SK-N-SH (cell line): ENCODE results near the gene CDS2.

Source experiments
- ELF1 ChIP-seq: IDR thresholded peaks from 2 replicates; pipeline ENCODE4 v1.4.0; 2012
- EZH2phosphoT487 ChIP-seq: fragments of 200-600 bp; sonication (generic); IDR thresholded peaks from 2 replicates; pipeline ENCODE4 v1.6.1; 2017; ENCODE audit warnings: low read depth, mixed run types, mild to moderate bottlenecking, antibody characterized with exemption, moderate library complexity, borderline replicate concordance
- GATA2 ChIP-seq: sonication (generic); formaldehyde crosslinking; IDR thresholded peaks from 2 replicates; pipeline ENCODE4 v1.5.0; 2020; ENCODE audit warnings: mild to moderate bottlenecking, missing genetic modification reagents
- RAD21 ChIP-seq: IDR thresholded peaks from 2 replicates; pipeline ENCODE4 v1.6.1; 2012; ENCODE audit warnings: mild to moderate bottlenecking, low read length
- RFX5 ChIP-seq: IDR thresholded peaks from 2 replicates; pipeline ENCODE4 v1.6.1; 2012; ENCODE audit warnings: mild to moderate bottlenecking, improper control_type of control experiment, low read length
- TF ChIP-seq, protein P1 (sequence below): fragments of 200-600 bp; sonication (generic); IDR thresholded peaks from 2 replicates; pipeline ENCODE4 v1.6.1; 2017; ENCODE audit warnings: antibody characterized with exemption, mild to moderate bottlenecking, moderate library complexity
- TF ChIP-seq, protein P2 (sequence below): IDR thresholded peaks from 2 replicates; pipeline ENCODE4 v1.6.1; 2012; ENCODE audit warnings: mild to moderate bottlenecking, low read depth, low read length, moderate library complexity
- TF ChIP-seq, protein P3 (sequence below): IDR thresholded peaks from 2 replicates; pipeline ENCODE4 v1.4.0; 2012; ENCODE audit warnings: low read depth, borderline replicate concordance
- TF ChIP-seq, protein P4 (sequence below): IDR thresholded peaks from 2 replicates; pipeline ENCODE4; 2012

DNA sequence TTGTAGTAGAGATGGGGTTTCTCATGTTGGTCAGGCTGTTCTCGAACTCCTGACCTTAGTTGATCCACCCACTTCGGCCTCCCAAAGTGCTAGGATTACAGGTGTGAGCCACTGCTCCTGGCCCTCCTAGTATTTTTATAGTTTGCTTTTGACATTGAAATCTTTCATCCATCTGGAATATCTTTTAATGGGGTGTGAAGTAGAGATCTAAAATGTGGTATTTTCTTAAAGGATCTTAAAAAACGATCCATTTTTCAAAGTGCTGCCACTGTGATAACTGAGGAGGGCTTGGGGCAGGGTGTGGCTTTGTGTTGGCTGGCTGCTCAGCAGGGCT is 23.1 kb downstream of the CDS2 start:
- TF ChIP-seq, protein P1, sequence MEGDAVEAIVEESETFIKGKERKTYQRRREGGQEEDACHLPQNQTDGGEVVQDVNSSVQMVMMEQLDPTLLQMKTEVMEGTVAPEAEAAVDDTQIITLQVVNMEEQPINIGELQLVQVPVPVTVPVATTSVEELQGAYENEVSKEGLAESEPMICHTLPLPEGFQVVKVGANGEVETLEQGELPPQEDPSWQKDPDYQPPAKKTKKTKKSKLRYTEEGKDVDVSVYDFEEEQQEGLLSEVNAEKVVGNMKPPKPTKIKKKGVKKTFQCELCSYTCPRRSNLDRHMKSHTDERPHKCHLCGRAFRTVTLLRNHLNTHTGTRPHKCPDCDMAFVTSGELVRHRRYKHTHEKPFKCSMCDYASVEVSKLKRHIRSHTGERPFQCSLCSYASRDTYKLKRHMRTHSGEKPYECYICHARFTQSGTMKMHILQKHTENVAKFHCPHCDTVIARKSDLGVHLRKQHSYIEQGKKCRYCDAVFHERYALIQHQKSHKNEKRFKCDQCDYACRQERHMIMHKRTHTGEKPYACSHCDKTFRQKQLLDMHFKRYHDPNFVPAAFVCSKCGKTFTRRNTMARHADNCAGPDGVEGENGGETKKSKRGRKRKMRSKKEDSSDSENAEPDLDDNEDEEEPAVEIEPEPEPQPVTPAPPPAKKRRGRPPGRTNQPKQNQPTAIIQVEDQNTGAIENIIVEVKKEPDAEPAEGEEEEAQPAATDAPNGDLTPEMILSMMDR = no peak
- TF ChIP-seq RAD21 (no peak), EZH2phosphoT487 (no peak), RFX5 (no peak), ELF1 (no peak), GATA2 (CRISPR knock-in tag) (no peak)
- TF ChIP-seq, protein P2, sequence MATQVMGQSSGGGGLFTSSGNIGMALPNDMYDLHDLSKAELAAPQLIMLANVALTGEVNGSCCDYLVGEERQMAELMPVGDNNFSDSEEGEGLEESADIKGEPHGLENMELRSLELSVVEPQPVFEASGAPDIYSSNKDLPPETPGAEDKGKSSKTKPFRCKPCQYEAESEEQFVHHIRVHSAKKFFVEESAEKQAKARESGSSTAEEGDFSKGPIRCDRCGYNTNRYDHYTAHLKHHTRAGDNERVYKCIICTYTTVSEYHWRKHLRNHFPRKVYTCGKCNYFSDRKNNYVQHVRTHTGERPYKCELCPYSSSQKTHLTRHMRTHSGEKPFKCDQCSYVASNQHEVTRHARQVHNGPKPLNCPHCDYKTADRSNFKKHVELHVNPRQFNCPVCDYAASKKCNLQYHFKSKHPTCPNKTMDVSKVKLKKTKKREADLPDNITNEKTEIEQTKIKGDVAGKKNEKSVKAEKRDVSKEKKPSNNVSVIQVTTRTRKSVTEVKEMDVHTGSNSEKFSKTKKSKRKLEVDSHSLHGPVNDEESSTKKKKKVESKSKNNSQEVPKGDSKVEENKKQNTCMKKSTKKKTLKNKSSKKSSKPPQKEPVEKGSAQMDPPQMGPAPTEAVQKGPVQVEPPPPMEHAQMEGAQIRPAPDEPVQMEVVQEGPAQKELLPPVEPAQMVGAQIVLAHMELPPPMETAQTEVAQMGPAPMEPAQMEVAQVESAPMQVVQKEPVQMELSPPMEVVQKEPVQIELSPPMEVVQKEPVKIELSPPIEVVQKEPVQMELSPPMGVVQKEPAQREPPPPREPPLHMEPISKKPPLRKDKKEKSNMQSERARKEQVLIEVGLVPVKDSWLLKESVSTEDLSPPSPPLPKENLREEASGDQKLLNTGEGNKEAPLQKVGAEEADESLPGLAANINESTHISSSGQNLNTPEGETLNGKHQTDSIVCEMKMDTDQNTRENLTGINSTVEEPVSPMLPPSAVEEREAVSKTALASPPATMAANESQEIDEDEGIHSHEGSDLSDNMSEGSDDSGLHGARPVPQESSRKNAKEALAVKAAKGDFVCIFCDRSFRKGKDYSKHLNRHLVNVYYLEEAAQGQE = no peak
- TF ChIP-seq, protein P3, sequence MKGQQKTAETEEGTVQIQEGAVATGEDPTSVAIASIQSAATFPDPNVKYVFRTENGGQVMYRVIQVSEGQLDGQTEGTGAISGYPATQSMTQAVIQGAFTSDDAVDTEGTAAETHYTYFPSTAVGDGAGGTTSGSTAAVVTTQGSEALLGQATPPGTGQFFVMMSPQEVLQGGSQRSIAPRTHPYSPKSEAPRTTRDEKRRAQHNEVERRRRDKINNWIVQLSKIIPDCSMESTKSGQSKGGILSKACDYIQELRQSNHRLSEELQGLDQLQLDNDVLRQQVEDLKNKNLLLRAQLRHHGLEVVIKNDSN = no peak
- TF ChIP-seq, protein P4, sequence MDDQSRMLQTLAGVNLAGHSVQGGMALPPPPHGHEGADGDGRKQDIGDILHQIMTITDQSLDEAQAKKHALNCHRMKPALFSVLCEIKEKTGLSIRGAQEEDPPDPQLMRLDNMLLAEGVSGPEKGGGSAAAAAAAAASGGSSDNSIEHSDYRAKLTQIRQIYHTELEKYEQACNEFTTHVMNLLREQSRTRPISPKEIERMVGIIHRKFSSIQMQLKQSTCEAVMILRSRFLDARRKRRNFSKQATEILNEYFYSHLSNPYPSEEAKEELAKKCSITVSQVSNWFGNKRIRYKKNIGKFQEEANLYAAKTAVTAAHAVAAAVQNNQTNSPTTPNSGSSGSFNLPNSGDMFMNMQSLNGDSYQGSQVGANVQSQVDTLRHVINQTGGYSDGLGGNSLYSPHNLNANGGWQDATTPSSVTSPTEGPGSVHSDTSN = no peak
